A673 (cell line): Measurements from ENCODE around the gene GALNT11. TPM values are rescaled to one million over a fixed set of nuclear protein-coding genes. Genes with fewer than 3 reads are reported as not detected.

Experiments
- BruUV-seq: library from RNA; stranded (reverse); fragments of 400-500 nt; replicated peaks from 2 replicates; lab custom pipeline; 2021; lab: Mats Ljungman, UMichigan
- CTCF ChIA-PET: fragments of 300-600 bp; sonication (Branson Sonifier 250); formaldehyde crosslinking; loops from one replicate; lab custom pipeline; 2022; ENCODE audit warnings: antibody characterized with exemption; lab: Charles Lee
- POLR2A ChIA-PET: fragments of 300-600 bp; sonication (Branson Sonifier 250); formaldehyde crosslinking; loops from one replicate; lab custom pipeline; 2022; ENCODE audit warnings: antibody characterized with exemption; ENCODE audit not compliant: low non-redundant PET; lab: Charles Lee
- DNase-seq: peaks from one replicate; pipeline ENCODE4 v3.0.0-alpha.2; 2015; ENCODE audit warnings: low spot score
- H3K27ac ChIP-seq: fragments of 200-600 bp; sonication (generic); 2 replicates; pipeline ENCODE4 v1.5.1; 2016; ENCODE audit warnings: mixed run types, low read depth, mild to moderate bottlenecking, mixed read lengths, antibody characterized with exemption, low read length; ENCODE audit not compliant: poor library complexity, severe bottlenecking
- H3K27me3 ChIP-seq: fragments of 200-600 bp; sonication (generic); replicated peaks from 2 replicates; pipeline ENCODE4 v1.6.1; 2017; ENCODE audit warnings: mixed run types, low read depth, mild to moderate bottlenecking, mixed read lengths, antibody characterized with exemption, low read length; ENCODE audit not compliant: insufficient read depth, poor library complexity
- H3K36me3 ChIP-seq: fragments of 200-600 bp; sonication (generic); 2 replicates; pipeline ENCODE4 v1.6.1; 2016; ENCODE audit warnings: mixed run types, mild to moderate bottlenecking, mixed read lengths, antibody characterized with exemption, low read length; ENCODE audit not compliant: insufficient read depth, poor library complexity, severe bottlenecking
- H3K4me1 ChIP-seq: fragments of 200-600 bp; sonication (generic); 2 replicates; pipeline ENCODE4 v1.6.1; 2017; ENCODE audit warnings: mixed run types, mild to moderate bottlenecking, mixed read lengths, antibody characterized with exemption, low read length; ENCODE audit not compliant: insufficient read depth, poor library complexity, severe bottlenecking
- H3K4me3 ChIP-seq: fragments of 200-600 bp; sonication (generic); 2 replicates; pipeline ENCODE4 v1.5.1; 2016; ENCODE audit warnings: low read depth, mixed run types, mild to moderate bottlenecking, mixed read lengths, low read length; ENCODE audit not compliant: poor library complexity, severe bottlenecking
- H3K9me3 ChIP-seq: fragments of 200-600 bp; sonication (generic); 2 replicates; pipeline ENCODE4 v1.6.1; 2016; ENCODE audit warnings: mixed run types, low read depth, mild to moderate bottlenecking, mixed read lengths, antibody characterized with exemption, low read length; ENCODE audit not compliant: poor library complexity, severe bottlenecking
- EZH2 ChIP-seq: fragments of 200-600 bp; sonication (generic); IDR thresholded peaks from 2 replicates; pipeline ENCODE4 v1.6.1; 2017; ENCODE audit warnings: borderline replicate concordance, low read depth, mild to moderate bottlenecking, mixed read lengths, antibody characterized with exemption, low read length; ENCODE audit not compliant: poor library complexity, severe bottlenecking
- intact Hi-C: fragments of 100-400 bp; cut with micrococcal nuclease; formaldehyde crosslinking; loops from one replicate; pipeline ENCODE4 v1.10.0; 2022; ENCODE audit not compliant: unreplicated experiment
- total RNA-seq: library from RNA; stranded (reverse); gene quantifications from 2 replicates; pipeline ENCODE4 v1.2.3, GENCODE V29; 2021
- TF ChIP-seq, protein P1 (sequence below): fragments of 300-800, 200-600 bp; sonication (generic); conservative IDR thresholded peaks from 2 replicates; pipeline ENCODE4 v1.5.1; 2017; ENCODE audit warnings: low read depth, mild to moderate bottlenecking, antibody characterized with exemption, low read length, moderate library complexity, mixed read lengths

Gene GALNT11
- total RNA-seq, 1 experiment from 2014 or later = 35.5 TPM

DNA sequence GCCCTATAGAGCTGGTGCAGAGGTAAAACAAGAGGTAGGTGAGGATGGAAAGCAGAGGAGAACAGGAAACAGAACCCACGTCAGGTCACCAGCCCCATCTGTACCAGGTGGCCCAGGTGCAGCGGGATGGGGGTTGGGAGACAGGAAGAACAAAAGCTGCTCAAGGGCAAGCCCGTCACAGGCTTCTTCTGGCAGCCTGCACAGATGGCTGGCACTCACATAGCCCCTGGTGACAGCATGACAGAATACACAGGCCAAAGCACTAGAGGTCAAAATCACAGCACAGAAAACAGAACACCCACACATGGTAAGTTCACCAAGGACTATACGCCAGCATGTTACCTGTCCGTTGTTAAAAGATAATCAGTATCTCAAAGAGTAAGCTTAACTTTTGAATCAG, 126.8 kb downstream of the GALNT11 start:
- no peak for TF ChIP-seq EZH2
- TF ChIP-seq, protein P1, sequence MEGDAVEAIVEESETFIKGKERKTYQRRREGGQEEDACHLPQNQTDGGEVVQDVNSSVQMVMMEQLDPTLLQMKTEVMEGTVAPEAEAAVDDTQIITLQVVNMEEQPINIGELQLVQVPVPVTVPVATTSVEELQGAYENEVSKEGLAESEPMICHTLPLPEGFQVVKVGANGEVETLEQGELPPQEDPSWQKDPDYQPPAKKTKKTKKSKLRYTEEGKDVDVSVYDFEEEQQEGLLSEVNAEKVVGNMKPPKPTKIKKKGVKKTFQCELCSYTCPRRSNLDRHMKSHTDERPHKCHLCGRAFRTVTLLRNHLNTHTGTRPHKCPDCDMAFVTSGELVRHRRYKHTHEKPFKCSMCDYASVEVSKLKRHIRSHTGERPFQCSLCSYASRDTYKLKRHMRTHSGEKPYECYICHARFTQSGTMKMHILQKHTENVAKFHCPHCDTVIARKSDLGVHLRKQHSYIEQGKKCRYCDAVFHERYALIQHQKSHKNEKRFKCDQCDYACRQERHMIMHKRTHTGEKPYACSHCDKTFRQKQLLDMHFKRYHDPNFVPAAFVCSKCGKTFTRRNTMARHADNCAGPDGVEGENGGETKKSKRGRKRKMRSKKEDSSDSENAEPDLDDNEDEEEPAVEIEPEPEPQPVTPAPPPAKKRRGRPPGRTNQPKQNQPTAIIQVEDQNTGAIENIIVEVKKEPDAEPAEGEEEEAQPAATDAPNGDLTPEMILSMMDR = no peak
- no peaks in the 10 kb centered on the region for H3K27me3 ChIP-seq
- no peak for DNase-seq
- intact Hi-C loops = no loop called here
- no peaks in the 10 kb centered on the region for H3K4me1 ChIP-seq
- ChIA-PET POLR2A (no interaction called here), CTCF (no interaction called here)
- H3K9me3 ChIP-seq = no peaks in the 10 kb centered on the region
- no TSS peak for BruUV-seq
- H3K4me3 ChIP-seq = no peak overlapping the region
- peaks cover 84% of the 10 kb centered on the region for H3K36me3 ChIP-seq
- H3K27ac ChIP-seq = no peak overlapping the region

DNA sequence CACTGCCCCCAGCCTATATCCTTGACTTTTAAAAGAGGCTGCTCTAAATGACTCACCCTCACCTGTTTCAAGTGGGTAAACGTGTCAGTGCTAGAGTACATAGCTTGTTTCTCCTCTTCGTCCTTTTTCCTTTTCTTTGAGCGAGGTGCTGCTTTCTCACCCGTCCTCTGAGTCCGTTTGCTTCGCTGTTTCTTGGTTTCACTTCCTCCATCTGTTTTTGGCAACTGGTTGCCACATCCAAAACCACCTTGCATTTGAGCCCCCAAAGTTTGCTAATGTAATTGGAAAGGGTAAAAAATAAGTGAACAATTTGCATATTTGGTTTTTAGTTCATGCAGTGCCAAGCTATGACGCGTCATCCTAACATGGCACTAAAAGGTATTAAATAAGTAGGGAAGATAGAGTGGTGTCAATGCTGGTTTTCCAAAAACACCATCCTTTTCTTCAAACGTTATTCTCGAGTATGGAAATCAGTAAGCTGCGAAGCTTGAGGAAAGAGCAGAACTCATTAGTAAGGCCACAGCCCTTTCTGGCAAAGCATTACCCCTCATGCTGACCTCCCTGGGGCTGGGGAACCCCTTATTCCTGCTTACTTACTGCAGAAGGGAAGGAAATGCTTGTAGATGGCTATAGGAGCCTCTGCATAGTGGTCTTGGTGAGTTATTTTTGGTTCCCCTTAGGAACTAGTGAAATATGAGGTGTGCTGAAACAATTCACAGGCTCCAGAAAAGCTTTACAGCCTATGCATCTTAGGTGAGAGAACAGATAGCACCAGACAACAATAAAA, 133.5 kb downstream of the GALNT11 start:
- intact Hi-C loops = no loop called here
- no peak for TF ChIP-seq EZH2
- TF ChIP-seq, protein P1 = no peak
- Histone ChIP-seq H3K9me3 (no peaks in the 10 kb centered on the region), H3K4me1 (no peaks in the 10 kb centered on the region), H3K4me3 (no peak overlapping the region), H3K27ac (no peak overlapping the region), H3K27me3 (no peaks in the 10 kb centered on the region), H3K36me3 (peaks cover 77% of the 10 kb centered on the region)
- no TSS peak for BruUV-seq
- POLR2A ChIA-PET = no interaction called here
- DNase-seq = no peak
- CTCF ChIA-PET = no interaction called here

DNA sequence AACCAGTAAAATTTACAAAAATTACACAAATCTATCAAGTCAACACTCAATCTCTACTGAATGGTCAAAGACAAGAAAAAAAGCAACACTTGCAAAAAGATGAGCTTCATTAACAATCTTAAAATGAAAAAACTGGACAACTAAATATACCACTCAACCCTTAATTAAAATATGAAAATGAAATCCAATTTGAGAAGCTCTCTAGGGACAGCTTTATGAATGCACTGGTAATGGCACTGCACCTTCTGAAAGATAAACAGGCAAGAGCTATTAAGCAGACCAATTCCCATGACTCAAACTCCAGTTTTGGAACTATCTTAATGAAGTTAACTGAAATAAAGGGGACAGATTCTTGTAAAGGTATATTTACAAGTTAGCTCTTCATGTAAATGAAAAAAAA, 135.7 kb downstream of the GALNT11 start:
- no TSS peak for BruUV-seq
- ChIA-PET CTCF (no interaction called here), POLR2A (no interaction called here)
- DNase-seq = no peak
- Histone ChIP-seq H3K36me3 (peaks cover 57% of the 10 kb centered on the region), H3K4me1 (no peaks in the 10 kb centered on the region), H3K4me3 (no peak overlapping the region), H3K27me3 (no peaks in the 10 kb centered on the region), H3K27ac (no peak overlapping the region), H3K9me3 (no peaks in the 10 kb centered on the region)
- TF ChIP-seq, protein P1 = no peak
- no peak for TF ChIP-seq EZH2
- intact Hi-C loops = no loop called here
